Sigmoid colon (tissue), 4 donors: ENCODE measurements around the gene NTM.

Source experiments
- EP300 ChIP-seq, 4 donors: sonication (generic); formaldehyde crosslinking; IDR thresholded peaks; one replicate each; pipeline ENCODE4 v1.6.1; 2017; ENCODE audit warnings: antibody characterized with exemption in 4 of 4
- POLR2A ChIP-seq, 2 donors: fragments of 450-650 bp; IDR thresholded peaks; one replicate each; pipeline ENCODE4 v1.6.1; 2016; ENCODE audit warnings: antibody characterized with exemption in 2 of 2, mild to moderate bottlenecking in 2 of 2, moderate library complexity in 2 of 2
- POLR2AphosphoS5 ChIP-seq, 4 donors: sonication (generic); formaldehyde crosslinking; IDR thresholded peaks; one replicate each; pipeline ENCODE4 v1.6.1; 2017; ENCODE audit warnings: antibody characterized with exemption in 4 of 4
- TF ChIP-seq, protein P1 (sequence below), 4 experiments: fragments of 450-650 bp in 3 of 4; fragments of 200-600 bp in 1 of 4; IDR thresholded peaks; one replicate each; pipeline ENCODE4 v1.5.1; 2016 to 2019; ENCODE audit warnings: antibody characterized with exemption in 4 of 4, mild to moderate bottlenecking in 3 of 4, moderate library complexity in 2 of 4

DNA sequence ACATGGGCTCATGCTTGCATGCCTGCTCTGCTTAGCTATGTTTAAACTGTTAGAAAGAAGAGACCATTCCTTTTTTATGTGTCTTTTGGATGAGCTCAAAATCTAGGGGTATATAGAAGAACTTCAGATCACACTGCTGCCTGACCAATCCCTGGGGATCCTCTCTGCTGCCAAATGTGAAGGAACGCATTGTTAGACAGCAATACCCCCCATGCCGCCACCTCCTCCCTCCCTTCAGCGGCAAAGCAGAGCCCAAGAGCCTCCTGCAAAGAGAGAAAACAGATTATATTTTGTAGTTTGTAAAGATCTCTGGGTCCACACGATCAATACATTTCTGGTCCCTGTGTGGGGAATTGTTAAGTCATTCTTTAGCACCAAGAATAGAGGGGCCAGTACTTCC is 677.6 kb downstream of the NTM start:
- TF ChIP-seq, protein P1, sequence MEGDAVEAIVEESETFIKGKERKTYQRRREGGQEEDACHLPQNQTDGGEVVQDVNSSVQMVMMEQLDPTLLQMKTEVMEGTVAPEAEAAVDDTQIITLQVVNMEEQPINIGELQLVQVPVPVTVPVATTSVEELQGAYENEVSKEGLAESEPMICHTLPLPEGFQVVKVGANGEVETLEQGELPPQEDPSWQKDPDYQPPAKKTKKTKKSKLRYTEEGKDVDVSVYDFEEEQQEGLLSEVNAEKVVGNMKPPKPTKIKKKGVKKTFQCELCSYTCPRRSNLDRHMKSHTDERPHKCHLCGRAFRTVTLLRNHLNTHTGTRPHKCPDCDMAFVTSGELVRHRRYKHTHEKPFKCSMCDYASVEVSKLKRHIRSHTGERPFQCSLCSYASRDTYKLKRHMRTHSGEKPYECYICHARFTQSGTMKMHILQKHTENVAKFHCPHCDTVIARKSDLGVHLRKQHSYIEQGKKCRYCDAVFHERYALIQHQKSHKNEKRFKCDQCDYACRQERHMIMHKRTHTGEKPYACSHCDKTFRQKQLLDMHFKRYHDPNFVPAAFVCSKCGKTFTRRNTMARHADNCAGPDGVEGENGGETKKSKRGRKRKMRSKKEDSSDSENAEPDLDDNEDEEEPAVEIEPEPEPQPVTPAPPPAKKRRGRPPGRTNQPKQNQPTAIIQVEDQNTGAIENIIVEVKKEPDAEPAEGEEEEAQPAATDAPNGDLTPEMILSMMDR (IDR thresholded peaks at IDR 0.05), result no peak
- TF ChIP-seq POLR2A (IDR thresholded peaks at IDR 0.05), result no peak
- TF ChIP-seq POLR2AphosphoS5 (IDR thresholded peaks at IDR 0.05), result no peak
- no peak for TF ChIP-seq EP300 (IDR thresholded peaks at IDR 0.05)
